Stimulated activated CD8-positive, alpha-beta memory T cell treated with anti-CD3 and anti-CD28 coated beads, Interleukin-15, amount 100 ng/mL, for 48 hours (primary cell): ENCODE results near the gene FOCAD.

Source experiments
- DNase-seq, 2 donors: peaks; one replicate each; pipeline ENCODE4 v3.0.0-alpha.2; 2020; ENCODE audit warnings: low read depth in 2 of 2

The FOCAD gene

DNA sequence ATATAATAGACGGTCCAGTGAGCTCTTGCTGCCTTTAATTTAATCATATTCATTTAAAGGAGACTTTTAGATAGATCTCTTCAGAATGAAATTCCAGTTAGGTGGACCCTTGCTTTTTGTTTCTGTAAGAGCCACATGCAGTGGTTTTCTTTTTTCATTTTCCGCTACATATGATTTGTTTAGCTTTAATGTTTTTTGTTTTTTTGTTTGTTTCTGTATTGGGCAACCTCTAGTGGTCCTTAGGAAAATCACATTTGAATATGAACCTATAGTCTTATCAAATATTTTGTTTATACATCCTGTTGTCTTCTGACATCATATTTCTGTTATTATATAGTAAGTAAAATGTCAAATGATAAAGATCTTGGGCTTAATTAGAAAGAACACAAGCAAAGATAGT is 196.6 kb downstream of the FOCAD start:
- DNase-seq = no peak

DNA sequence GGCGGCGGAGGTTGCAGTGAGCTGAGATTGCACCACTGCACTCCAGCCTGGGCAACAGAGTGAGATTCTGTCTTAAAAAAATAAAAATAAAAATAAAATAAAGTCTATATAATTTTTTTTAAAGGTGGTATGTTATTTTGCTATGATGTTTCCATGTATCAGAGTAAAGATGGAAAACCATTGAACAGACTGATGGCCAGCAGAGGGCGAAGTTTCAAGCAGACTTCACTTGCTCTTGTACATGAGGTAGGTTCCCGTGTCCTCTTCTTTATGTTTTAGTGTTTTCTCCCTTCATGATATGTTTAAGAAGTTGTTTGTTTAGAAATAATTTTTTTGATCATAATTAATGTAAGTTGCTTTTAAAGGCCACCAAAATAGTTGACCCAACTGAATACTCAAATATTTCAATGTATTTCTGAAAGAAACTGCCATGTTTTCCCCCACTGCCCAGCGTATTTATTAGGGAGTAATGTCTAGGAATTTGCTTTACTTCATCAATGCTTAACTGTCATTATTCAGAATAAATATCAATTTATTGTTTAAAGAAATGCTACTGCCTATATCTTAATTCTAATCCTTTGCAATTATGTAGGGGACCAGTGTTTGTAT is 201.0 kb downstream of the FOCAD start:
- DNase-seq = peak; percentile 18 to 23

DNA sequence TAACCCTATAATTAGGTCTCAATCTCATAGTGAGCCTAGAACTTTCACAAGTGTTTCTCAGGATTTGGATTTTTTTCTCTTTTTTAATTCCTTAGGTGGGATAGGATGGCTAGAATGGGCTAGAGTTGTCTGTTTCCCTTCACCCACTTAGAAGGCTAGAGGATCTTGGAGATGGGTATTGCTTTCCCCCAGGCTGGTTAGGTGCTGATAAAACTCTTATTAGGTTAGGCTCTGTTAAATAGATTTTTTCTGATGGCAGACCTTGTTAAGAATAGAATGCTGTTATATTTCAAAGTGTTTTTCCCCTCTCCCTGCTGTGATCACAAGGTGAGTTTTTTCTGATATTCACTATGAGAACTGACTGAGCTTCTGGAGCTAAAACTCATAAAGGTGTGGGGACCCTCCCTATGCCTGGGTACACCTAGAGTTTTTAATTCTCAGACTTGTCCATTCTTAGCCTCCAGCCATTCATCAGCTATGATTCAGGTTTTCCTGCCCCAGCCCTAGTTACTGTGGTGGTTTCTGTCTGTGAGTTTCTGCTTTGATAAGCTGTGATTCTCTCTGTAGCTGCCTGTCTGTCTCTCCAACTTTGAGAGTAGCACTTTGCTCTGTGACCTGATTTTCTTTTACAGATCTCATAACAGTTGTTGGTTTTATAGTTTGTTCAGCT is 215.0 kb downstream of the FOCAD start:
- DNase-seq = no peak

DNA sequence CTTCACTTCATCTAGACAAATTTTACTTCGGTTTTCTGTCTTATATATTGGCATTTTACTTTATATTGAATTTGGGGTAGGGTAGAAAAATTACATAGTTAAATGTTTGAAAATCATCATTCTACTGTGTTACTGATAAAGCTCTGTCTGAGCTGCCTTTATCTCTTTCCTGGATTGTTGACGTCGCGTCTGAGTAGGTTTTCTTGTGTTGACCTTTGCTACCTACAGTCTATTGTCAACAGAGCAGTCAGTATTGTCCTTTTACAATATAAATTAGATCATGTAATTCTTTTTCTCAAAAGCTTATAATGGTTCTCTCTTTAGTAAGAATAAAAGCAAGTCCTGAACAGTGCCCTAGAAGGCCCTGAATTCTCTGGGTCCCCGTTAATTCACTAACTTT is 219.2 kb downstream of the FOCAD start:
- DNase-seq = no peak

DNA sequence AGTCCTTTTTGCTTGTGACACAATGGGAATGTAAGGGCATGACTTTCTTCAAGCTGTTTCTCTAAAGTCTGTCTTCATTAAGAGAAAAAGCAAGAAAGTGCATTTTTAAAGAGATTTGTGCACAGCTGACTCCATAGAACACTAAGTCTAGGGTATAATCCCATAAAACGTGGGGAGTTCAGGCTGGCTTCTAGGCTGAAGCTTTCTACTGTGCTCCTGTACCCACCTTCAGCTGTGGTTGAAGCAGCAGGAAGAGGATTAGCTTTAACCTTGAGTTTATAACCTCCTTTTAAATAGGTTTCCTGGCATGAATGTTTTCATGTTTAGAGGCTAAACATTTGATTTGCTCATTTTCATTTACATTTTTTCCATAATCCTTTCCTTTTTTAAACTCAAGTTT is 220.9 kb downstream of the FOCAD start:
- no peak for DNase-seq

DNA sequence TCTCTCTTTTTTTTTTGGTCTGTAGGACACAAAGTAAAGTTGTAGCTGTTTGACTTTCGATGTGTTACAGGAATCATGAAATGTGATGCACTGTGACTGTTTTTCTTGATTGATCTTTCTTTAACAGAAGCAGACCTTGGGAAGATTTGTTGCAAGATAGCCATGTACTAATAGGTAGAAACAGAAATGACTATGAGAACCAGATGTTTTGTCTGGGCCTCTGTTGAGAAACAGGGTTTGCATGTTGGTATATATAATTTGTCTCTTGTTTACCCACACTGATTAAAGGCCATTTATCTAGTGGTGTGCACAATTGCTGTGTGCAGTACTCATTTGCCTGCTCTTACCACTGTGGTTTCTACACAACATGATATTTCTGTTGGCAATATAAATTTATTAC is 222.3 kb downstream of the FOCAD start:
- no peak for DNase-seq

DNA sequence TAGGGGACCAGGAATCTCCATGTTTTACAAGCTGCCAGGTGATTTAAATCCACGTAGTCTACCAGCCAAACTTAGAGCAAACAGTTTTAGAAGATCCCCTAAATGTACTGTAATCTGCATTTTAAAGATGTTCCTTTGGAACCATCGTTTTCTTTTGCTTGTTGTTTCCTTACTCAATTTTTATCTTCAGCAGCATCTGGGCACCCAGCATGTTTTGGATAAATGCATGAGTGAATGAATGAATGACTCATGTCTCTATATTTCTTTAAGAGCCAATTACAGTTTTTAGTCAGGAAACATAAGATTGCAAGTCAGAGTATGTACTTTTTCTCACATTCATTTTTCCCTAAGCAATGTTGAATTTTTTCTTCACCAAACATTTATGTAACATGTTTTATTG is 224.4 kb downstream of the FOCAD start:
- no peak for DNase-seq

DNA sequence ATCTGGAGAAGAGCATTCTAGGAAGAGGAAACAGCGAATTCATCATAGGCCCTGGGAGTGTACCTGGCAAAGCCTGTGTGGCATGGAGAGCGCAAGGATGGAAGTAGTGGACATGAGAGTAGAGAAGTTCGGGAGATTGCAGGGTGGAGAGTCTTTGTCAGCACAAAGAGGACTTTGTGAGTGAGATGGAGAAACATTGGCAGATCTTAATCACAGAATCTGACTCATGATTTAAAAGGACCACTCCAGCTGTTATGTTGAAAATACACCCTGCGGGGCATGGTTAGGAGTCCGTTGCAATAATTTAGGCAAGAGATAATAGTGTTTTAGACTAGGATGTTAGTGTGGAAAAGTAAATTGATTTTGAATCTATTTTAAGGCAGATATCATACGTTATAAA is 230.5 kb downstream of the FOCAD start:
- DNase-seq = no peak

DNA sequence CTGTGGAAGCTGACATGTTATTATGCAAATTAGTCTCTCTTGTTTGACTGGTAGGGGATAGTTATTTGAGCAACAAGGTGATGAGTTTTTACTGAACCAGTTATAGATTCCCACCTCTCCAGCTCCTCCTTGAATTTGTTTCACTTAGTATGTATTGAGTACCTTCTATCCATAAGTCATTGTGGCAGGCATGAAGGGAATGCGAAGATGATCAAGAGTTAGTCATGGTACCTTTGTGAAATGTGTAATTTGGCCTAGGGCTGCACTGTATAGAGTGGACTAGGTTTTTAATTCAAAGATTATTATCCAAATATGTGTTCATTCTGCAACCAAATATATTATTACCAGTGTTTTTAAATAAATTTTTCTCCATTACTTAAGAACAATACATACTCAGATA is 237.3 kb downstream of the FOCAD start:
- no peak for DNase-seq

DNA sequence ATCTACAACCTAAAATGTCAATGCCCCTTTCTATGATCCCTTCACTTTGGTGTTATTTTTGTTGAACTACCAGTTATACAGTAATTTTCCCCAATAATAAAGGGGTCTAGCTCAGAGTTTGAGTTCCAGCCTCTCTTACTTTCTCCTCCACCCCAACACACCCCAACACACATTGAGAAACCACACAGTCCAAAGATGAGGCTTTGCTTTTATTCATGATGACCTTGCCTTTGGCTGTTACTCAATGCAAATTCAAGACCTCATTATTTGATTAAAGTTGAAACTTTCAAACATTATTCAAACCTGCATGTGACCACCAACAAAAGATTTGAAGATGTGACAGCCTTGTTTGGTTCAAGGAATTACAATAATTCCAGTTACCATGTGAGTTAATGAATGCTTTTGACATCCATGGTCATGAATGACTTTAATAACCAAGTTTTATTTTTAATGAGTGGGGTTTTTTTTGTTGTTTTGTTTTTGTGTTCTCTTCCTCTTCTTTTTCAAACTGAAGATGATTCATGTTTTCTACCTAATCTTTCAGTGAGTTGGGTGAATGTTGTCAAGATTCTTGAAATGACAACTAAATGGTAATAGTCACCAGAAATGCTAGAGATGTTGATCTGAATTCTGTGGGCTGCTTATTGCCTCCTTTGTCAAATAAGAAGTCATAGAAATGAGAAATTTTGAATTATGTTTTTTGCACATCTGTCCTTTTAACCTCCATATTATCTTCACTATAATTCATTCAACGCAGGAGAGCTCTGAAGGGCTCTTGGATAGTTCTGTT is 241.4 kb downstream of the FOCAD start:
- no peak for DNase-seq

DNA sequence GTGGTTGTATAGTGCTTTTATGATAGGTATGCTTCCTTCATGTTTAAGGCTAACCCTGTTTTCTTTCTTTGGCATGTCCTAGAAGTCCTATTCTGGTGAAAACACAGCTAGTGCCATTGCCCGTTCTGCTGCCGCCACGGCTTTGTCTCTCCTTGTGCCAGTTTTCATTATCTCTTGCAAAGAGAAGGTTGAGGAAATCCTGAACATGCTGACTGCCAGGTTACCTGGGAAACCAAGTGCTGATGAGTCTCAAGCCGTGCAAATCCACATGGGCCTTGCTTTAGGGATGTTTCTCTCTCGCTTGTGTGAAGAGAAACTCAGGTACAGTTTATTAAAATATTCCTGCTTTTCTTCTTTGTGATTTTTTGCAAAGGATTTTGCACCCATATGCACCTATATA is 245.2 kb downstream of the FOCAD start:
- no peak for DNase-seq

DNA sequence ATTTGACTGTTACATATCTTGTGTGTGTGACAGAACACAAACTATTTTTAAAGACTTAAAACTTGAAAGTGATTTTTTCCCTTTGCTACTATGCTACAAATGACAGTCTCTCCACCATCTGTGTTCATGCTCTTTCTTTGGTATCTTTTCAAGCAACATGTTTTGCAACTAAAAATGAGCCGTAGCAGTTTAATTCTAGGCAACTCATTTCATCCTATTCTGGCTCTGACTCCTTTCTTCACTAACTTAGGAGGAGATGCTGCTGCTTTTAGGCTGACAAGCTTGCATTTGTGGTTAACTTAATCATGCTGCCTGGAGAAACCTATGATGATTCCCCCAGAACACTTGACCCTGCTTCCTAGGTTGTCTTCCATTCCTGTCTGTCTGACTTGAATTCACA is 246.8 kb downstream of the FOCAD start:
- DNase-seq = no peak

DNA sequence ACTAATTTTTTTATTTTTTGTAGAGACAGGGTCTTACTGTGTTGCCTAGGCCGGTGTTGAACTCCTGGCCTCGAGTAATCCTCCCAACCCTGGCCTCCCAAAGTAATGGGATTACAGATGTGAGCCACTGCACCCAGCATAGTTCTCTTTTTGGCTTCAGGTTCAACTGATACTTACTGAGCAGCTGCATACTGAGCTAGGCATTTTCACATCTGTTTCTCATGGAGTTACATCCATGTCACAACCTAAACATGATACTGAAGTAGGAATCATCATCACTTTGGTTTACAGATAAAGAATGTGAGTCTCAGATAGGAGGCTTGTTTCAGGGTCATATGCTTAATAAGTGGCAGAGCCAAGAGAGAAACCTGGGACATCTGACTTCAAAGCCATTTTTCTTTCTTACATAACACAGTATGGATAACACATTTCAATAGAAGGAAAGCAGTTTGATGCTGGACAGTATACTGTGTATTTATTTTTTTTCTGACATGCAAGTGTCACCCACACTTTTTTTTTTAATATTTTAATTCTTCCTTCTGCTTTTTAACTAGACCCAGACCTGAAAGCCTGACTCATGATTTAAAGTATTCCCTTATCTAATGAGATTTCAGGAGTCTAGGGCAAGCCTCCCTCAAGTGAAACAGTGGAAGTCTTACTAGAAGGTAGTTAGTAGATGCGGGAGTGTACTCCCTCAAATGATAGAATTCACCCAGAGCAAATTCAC is 256.6 kb downstream of the FOCAD start:
- no peak for DNase-seq

DNA sequence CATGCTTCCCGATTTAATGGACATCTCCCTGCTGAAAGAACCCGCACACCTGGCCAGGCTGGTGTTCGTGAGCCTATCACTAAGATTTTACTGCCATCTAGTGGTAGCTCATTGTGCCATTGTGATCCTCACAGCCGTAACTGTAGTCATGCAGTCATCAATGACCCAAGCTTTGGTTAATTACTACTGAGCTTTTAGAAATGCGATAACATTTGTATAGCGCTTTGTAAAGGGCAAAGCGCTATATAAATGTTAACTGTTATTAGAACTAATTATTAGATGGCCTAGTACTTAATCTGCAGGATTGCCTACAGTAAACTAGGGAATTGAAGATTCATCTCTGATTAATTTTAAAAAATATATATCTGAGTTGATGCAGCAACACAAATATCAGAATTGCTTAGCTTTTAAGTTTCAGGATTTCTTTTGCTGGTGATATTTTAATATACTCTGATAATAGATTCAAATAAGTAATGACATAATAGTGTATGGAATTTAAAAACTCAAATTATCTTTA is 257.2 kb downstream of the FOCAD start:
- peak; percentile 4 to 23 for DNase-seq

DNA sequence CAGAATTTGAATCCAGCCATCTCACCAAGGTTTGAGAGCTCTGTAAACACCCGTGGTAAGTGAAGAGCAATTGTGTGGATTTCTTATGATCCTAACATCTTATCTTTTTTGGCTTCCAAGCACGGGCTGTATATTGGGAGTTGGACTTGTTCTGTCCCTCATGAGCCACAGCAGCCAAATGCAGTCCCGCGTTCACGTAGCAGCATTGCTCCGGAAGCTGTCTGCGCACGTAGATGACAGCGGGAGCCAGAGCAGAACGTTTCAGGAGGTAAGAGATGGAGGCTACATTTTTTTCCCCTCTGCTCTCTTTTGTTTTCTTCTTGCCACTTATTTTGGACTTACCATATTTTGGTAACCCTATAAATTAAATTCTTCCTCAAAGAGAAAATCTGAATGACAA is 260.4 kb downstream of the FOCAD start:
- DNase-seq = no peak

DNA sequence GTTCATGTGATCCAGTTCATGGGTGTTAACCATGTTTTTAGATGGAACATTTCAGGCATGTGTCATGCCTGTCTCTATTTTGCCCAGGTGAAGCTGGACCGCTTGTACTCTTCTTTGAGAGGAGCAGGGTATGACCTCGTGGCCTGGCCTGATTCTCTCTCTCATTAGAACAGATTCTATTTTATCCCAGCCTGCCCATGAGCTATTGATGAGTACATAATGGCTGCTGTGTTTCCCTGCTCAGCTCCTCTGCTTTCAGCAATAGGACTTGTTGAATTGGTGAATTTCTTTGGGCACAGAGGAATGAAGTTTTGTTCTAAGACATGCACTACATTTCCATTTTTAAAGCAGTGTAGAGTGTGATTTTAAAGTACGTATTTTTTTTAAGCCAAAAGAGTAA is 261.2 kb downstream of the FOCAD start:
- DNase-seq = no peak

DNA sequence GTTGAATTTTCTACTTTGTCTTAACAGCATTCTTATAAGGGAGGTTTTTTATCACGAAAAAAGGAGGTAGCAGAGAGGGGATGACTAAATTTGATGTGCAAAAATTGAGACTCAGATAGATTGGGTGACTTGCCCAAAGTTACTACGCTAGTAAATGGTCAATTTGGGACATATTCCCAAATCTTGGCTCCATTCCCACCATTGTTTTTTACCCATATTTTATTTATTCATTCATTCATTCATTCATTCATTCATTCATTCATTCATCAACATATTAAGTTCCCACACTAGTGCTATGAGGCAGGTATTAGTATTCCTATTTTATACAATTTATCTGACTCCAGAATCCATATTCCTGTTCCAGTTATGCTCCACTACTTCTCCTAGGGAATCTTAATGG is 261.8 kb downstream of the FOCAD start:
- DNase-seq = no peak

DNA sequence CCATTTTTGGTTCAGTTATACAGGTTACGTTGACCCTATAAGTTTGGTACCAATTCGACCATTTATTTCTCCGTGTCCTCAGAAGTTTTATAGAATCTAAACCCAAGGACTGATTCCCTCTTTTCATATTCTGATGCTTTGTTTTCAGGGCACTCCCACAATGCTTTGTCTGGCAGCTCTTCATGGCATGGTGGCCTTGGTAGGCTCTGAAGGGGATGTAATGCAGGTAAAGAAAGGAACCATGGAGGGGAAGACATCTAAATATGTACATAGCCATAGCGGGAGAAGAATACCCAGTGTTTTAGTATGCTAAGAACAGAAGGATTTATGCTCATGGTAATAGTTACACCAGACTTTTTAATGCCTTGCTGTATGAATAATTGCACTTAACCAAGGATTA is 264.6 kb downstream of the FOCAD start:
- no peak for DNase-seq

DNA sequence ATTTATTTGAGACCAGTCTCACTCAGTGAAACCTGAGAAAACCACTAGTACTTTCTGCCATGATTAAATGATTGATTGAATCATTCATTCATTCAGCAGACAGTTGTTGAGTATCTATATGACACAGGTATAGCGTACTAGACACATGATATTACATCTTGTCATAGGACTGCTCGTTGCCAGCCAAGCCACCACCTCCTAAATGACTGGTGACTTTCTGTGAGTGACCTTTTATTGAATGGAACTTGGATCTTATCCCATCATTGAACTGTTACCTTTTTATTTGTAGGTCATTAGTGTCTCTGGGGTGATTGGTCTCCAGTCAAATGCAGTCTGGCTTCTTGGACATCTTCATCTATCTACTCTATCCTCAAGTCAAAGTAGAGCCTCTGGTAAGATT is 266.6 kb downstream of the FOCAD start:
- no peak for DNase-seq

DNA sequence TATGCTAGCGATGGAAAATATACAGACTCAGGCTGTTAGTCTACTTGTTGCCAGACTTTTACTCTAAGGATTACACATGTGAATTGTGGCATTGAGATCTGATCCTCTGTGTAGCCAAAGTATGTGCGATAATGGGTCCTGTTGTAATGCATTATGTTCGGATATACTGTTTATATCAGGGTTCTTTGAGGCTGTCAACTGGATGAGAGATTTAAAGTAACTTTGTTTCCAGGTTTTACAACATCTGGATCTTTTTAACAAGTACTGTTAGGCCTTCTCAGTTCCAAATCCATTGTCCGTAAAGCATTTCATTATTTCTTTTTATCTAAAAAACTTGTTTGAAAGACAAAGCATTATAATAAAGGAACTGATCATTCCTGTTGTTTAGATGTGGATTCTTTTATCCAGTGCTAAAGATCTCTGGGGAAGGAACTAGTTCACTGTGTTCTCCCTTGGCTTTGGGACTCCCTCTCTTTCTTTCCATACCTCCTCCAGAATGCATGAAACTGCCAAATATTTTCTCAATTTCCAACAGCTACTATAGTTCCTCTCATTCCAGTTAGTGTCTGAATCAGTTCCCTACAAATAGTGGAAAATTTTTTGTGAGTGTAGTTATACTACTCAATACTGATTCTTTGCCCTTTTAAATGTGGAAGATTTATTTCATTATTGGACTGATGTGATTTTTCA is 278.6 kb downstream of the FOCAD start:
- DNase-seq = no peak

DNA sequence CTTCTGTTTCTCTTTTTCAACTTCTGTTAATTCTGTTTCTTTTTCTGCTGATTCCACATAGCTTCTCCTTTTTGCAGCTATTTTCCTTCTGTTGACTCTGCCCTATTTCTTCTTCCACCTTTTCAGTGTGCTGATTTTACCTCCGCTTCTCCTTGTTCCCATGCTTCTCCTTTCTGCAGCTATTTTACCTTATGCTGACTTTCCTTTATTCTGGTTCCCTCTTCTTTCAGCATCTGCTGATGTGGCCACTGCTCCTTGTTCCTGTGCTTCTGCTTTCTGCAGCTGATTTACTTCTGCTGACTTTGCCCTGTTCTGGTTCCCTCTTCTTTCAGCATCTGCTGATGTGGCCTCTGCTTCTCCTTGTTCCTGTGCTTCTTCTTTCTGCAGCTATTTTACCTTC is 288.6 kb downstream of the FOCAD start:
- no peak for DNase-seq
